Skeletal muscle satellite cell (primary cell): ENCODE data around the gene NEU3.
"Not testable (repeated sequence)": the region's sequence is repeated elsewhere in the genome, so short reads cannot be mapped to it uniquely, and the experiment has no call there.

Source experiments
- H3K27me3 ChIP-seq: 2 replicates; pipeline ENCODE4 v1.7.0; 2013; ENCODE audit warnings: low read length; ENCODE audit not compliant: control insufficient read depth, insufficient read depth
- H3K36me3 ChIP-seq: 2 replicates; pipeline ENCODE4 v1.7.0; 2013; ENCODE audit warnings: mild to moderate bottlenecking, control low read depth, low read length; ENCODE audit not compliant: insufficient read depth
- H3K4me1 ChIP-seq: 2 replicates; pipeline ENCODE4 v1.7.0; 2013; ENCODE audit warnings: low read length; ENCODE audit not compliant: control insufficient read depth, insufficient read depth
- H3K4me2 ChIP-seq: 2 replicates; pipeline ENCODE4 v1.7.0; 2013; ENCODE audit warnings: mild to moderate bottlenecking, low read length
- H3K4me3 ChIP-seq: 2 replicates; pipeline ENCODE4 v1.7.0; 2013; ENCODE audit warnings: low read length
- H3K9ac ChIP-seq: 2 replicates; pipeline ENCODE4 v1.7.0; 2013; ENCODE audit warnings: mild to moderate bottlenecking, low read depth, low read length, moderate library complexity
- H3K9me3 ChIP-seq: replicated peaks from 2 replicates; pipeline ENCODE4 v1.7.0; 2013; ENCODE audit warnings: mild to moderate bottlenecking, control low read depth, low read length

NEU3 gene

GRCh38 chr11:75032550-75032935, 43.8 kb downstream of the NEU3 start:
- Histone ChIP-seq H3K9ac (no peak overlapping the region), H3K27me3 (peaks cover 13% of the 10 kb centered on the region), H3K4me3 (no peak overlapping the region), H3K9me3 (no peaks in the 10 kb centered on the region), H3K4me2 (no peak overlapping the region), H3K36me3 (no peaks in the 10 kb centered on the region), H3K4me1 (peaks cover 14% of the 10 kb centered on the region)

- peaks cover 2% of the 10 kb centered on the region for H3K27me3 ChIP-seq
- H3K9ac ChIP-seq, result no peak overlapping the region
- peaks cover 14% of the 10 kb centered on the region for H3K4me1 ChIP-seq
These were observed 45.2 kb downstream of the NEU3 start for GRCh38 chr11:75033916-75034315.

GRCh38 chr11:75035256-75035655, 46.5 kb downstream of the NEU3 start:
- no peaks in the 10 kb centered on the region for H3K36me3 ChIP-seq
- H3K27me3 ChIP-seq, result no peaks in the 10 kb centered on the region
- no peak overlapping the region for H3K9ac ChIP-seq
- H3K4me3 ChIP-seq, result no peak overlapping the region
- no peaks in the 10 kb centered on the region for H3K9me3 ChIP-seq
- H3K4me1 ChIP-seq, result peaks cover 14% of the 10 kb centered on the region
- H3K4me2 ChIP-seq, result no peak overlapping the region

More at GRCh38 chr11:75033916-75034315, 45.2 kb downstream of the NEU3 start:
- H3K4me3 ChIP-seq, result no peak overlapping the region
- H3K4me2 ChIP-seq, result no peak overlapping the region
- no peaks in the 10 kb centered on the region for H3K36me3 ChIP-seq
- no peaks in the 10 kb centered on the region for H3K9me3 ChIP-seq

- Histone ChIP-seq H3K9me3 (no peaks in the 10 kb centered on the region), H3K9ac (no peak overlapping the region), H3K36me3 (no peaks in the 10 kb centered on the region), H3K27me3 (no peaks in the 10 kb centered on the region), H3K4me3 (no peak overlapping the region), H3K4me1 (peaks cover 9% of the 10 kb centered on the region), H3K4me2 (no peak overlapping the region)
These were observed 47.3 kb downstream of the NEU3 start for GRCh38 chr11:75035911-75036565.

GRCh38 chr11:75040167-75040770, 51.5 kb downstream of the NEU3 start:
- H3K4me2 ChIP-seq, result no peak overlapping the region
- no peaks in the 10 kb centered on the region for H3K9me3 ChIP-seq
- no peak overlapping the region for H3K4me3 ChIP-seq
- no peaks in the 10 kb centered on the region for H3K4me1 ChIP-seq
- peaks cover 16% of the 10 kb centered on the region for H3K27me3 ChIP-seq
- no peak overlapping the region for H3K9ac ChIP-seq
- H3K36me3 ChIP-seq, result no peaks in the 10 kb centered on the region

- H3K27me3 ChIP-seq, result peaks cover 16% of the 10 kb centered on the region
- no peak overlapping the region for H3K9ac ChIP-seq
- no peaks in the 10 kb centered on the region for H3K4me1 ChIP-seq
These were observed 52.5 kb downstream of the NEU3 start for GRCh38 chr11:75041263-75041662.

GRCh38 chr11:75041821-75042220, 53.1 kb downstream of the NEU3 start:
- not testable (repeated sequence) for H3K4me2 ChIP-seq, H3K9me3 ChIP-seq, H3K36me3 ChIP-seq, H3K4me1 ChIP-seq, H3K4me3 ChIP-seq, H3K9ac ChIP-seq
- H3K27me3 ChIP-seq, result peaks cover 16% of the 10 kb centered on the region

More at GRCh38 chr11:75041263-75041662, 52.5 kb downstream of the NEU3 start:
- Histone ChIP-seq H3K9me3 (no peaks in the 10 kb centered on the region), H3K4me3 (no peak overlapping the region), H3K36me3 (no peaks in the 10 kb centered on the region), H3K4me2 (no peak overlapping the region)

- not testable (repeated sequence) for H3K4me3 ChIP-seq, H3K4me1 ChIP-seq, H3K4me2 ChIP-seq, H3K36me3 ChIP-seq, H3K9me3 ChIP-seq, H3K9ac ChIP-seq
- H3K27me3 ChIP-seq, result peaks cover 16% of the 10 kb centered on the region
These were observed 55.8 kb downstream of the NEU3 start for GRCh38 chr11:75044381-75045170.

GRCh38 chr11:75046668-75047067, 57.9 kb downstream of the NEU3 start:
- not testable (repeated sequence) for H3K9me3 ChIP-seq, H3K4me3 ChIP-seq, H3K9ac ChIP-seq, H3K4me1 ChIP-seq, H3K36me3 ChIP-seq, H3K4me2 ChIP-seq
- peaks cover 13% of the 10 kb centered on the region for H3K27me3 ChIP-seq

GRCh38 chr11:75047191-75047590, 58.5 kb downstream of the NEU3 start:
- Histone ChIP-seq H3K9ac (no peak overlapping the region), H3K4me3 (no peak overlapping the region), H3K4me1 (no peaks in the 10 kb centered on the region), H3K27me3 (peaks cover 8% of the 10 kb centered on the region), H3K4me2 (no peak overlapping the region), H3K36me3 (no peaks in the 10 kb centered on the region), H3K9me3 (no peaks in the 10 kb centered on the region)

GRCh38 chr11:75049501-75050266, 61.0 kb downstream of the NEU3 start:
- H3K27me3 ChIP-seq, H3K4me3 ChIP-seq, H3K36me3 ChIP-seq, H3K4me2 ChIP-seq, H3K4me1 ChIP-seq, H3K9ac ChIP-seq, H3K9me3 ChIP-seq: not testable (repeated sequence)
